ENCODE data around the gene OR8B8.

Gene OR8B8

GRCh38 chr11:124445646-124446150 is at the start of gene OR8B8:
Gene OR8B8 (minus strand): TSS chr11:124445696. CDS start chr11:124441085, 4,611 bp downstream.
- H3K4me3 ChIP-seq (ENCODE audit: low read depth, low read length) = no peak within 1 kb of the TSS
- H3K36me3 ChIP-seq (ENCODE audit: control insufficient read depth, insufficient read depth, low read length) = no peaks in the 10 kb centered on the region
- no peak within 1 kb of the TSS for H3K27ac ChIP-seq (ENCODE audit: low read depth, low read length)
- no peaks in the 10 kb centered on the region for H3K4me1 ChIP-seq (ENCODE audit: control insufficient read depth, insufficient read depth, low read length)
- no peak within 1 kb of the TSS for H3K9ac ChIP-seq (ENCODE audit: low read depth, low read length)
- no peaks in the 10 kb centered on the region for H3K27me3 ChIP-seq (ENCODE audit: control insufficient read depth, insufficient read depth, low read length)
- no peaks in the 10 kb centered on the region for H3K9me3 ChIP-seq (ENCODE audit: control insufficient read depth, insufficient read depth, low read length)

- no peaks in the 10 kb centered on the region for H3K27me3 ChIP-seq (ENCODE audit: control insufficient read depth, insufficient read depth, low read length)
- no peaks in the 10 kb centered on the region; the same call in 1 of the 2 replicates for H3K9me3 ChIP-seq (ENCODE audit: control insufficient read depth, insufficient read depth, low read length)
- H3K9ac ChIP-seq (ENCODE audit: low read depth, low read length) = no peak overlapping the region
- H3K27ac ChIP-seq (ENCODE audit: low read depth, low read length) = no peak overlapping the region
- no peaks in the 10 kb centered on the region for H3K36me3 ChIP-seq (ENCODE audit: control insufficient read depth, insufficient read depth, low read length)
- H3K4me1 ChIP-seq (ENCODE audit: control insufficient read depth, insufficient read depth, low read length) = no peaks in the 10 kb centered on the region
- H3K4me3 ChIP-seq (ENCODE audit: low read depth, low read length) = no peak overlapping the region
These were observed 47.6 kb upstream of the OR8B8 start for GRCh38 chr11:124493016-124493655.

- Histone ChIP-seq H3K36me3 (ENCODE audit: control insufficient read depth, insufficient read depth, low read length) (no peaks in the 10 kb centered on the region), H3K27me3 (ENCODE audit: control insufficient read depth, insufficient read depth, low read length) (no peaks in the 10 kb centered on the region; the same call in 1 of the 2 replicates), H3K9ac (ENCODE audit: low read depth, low read length) (no peak overlapping the region), H3K4me1 (ENCODE audit: control insufficient read depth, insufficient read depth, low read length) (peaks cover 21% of the 10 kb centered on the region), H3K4me3 (ENCODE audit: low read depth, low read length) (no peak overlapping the region; the same call in 1 of the 2 replicates), H3K9me3 (ENCODE audit: control insufficient read depth, insufficient read depth, low read length) (no peaks in the 10 kb centered on the region), H3K27ac (ENCODE audit: low read depth, low read length) (no peak overlapping the region)
These were observed 37.9 kb upstream of the OR8B8 start for GRCh38 chr11:124483422-124483821.

GRCh38 chr11:124482362-124483147 is 37.1 kb upstream of the OR8B8 start:
- Histone ChIP-seq H3K36me3 (ENCODE audit: control insufficient read depth, insufficient read depth, low read length) (no peaks in the 10 kb centered on the region), H3K27me3 (ENCODE audit: control insufficient read depth, insufficient read depth, low read length) (no peaks in the 10 kb centered on the region; the same call in 1 of the 2 replicates), H3K9ac (ENCODE audit: low read depth, low read length) (no peak overlapping the region), H3K4me1 (ENCODE audit: control insufficient read depth, insufficient read depth, low read length) (peaks cover 21% of the 10 kb centered on the region), H3K4me3 (ENCODE audit: low read depth, low read length) (no peak overlapping the region), H3K27ac (ENCODE audit: low read depth, low read length) (peak overlapping the region; percentile 33), H3K9me3 (ENCODE audit: control insufficient read depth, insufficient read depth, low read length) (no peaks in the 10 kb centered on the region)

GRCh38 chr11:124481365-124482323 is 36.1 kb upstream of the OR8B8 start:
- Histone ChIP-seq H3K9ac (ENCODE audit: low read depth, low read length) (peak overlapping the region; percentile 22; the same call in 1 of the 2 replicates), H3K9me3 (ENCODE audit: control insufficient read depth, insufficient read depth, low read length) (no peaks in the 10 kb centered on the region), H3K27me3 (ENCODE audit: control insufficient read depth, insufficient read depth, low read length) (no peaks in the 10 kb centered on the region; the same call in 1 of the 2 replicates), H3K4me1 (ENCODE audit: control insufficient read depth, insufficient read depth, low read length) (peaks cover 21% of the 10 kb centered on the region), H3K4me3 (ENCODE audit: low read depth, low read length) (peak overlapping the region; percentile 47), H3K27ac (ENCODE audit: low read depth, low read length) (peak overlapping the region; percentile 66), H3K36me3 (ENCODE audit: control insufficient read depth, insufficient read depth, low read length) (no peaks in the 10 kb centered on the region)

GRCh38 chr11:124479561-124479960 is 34.1 kb upstream of the OR8B8 start:
- Histone ChIP-seq H3K4me3 (ENCODE audit: low read depth, low read length) (no peak overlapping the region), H3K27ac (ENCODE audit: low read depth, low read length) (no peak overlapping the region), H3K4me1 (ENCODE audit: control insufficient read depth, insufficient read depth, low read length) (peaks cover 21% of the 10 kb centered on the region), H3K27me3 (ENCODE audit: control insufficient read depth, insufficient read depth, low read length) (no peaks in the 10 kb centered on the region; the same call in 1 of the 2 replicates), H3K36me3 (ENCODE audit: control insufficient read depth, insufficient read depth, low read length) (no peaks in the 10 kb centered on the region), H3K9me3 (ENCODE audit: control insufficient read depth, insufficient read depth, low read length) (no peaks in the 10 kb centered on the region), H3K9ac (ENCODE audit: low read depth, low read length) (no peak overlapping the region)

- H3K27me3 ChIP-seq (ENCODE audit: control insufficient read depth, insufficient read depth, low read length) = no peaks in the 10 kb centered on the region
- H3K4me3 ChIP-seq (ENCODE audit: low read depth, low read length) = no peak overlapping the region
- no peaks in the 10 kb centered on the region for H3K36me3 ChIP-seq (ENCODE audit: control insufficient read depth, insufficient read depth, low read length)
- no peak overlapping the region for H3K9ac ChIP-seq (ENCODE audit: low read depth, low read length)
- H3K9me3 ChIP-seq (ENCODE audit: control insufficient read depth, insufficient read depth, low read length) = no peaks in the 10 kb centered on the region
- H3K27ac ChIP-seq (ENCODE audit: low read depth, low read length) = no peak overlapping the region
- peaks cover 11% of the 10 kb centered on the region for H3K4me1 ChIP-seq (ENCODE audit: control insufficient read depth, insufficient read depth, low read length)
These were observed 29.8 kb upstream of the OR8B8 start for GRCh38 chr11:124475265-124475664.

GRCh38 chr11:124474779-124475178 is 29.3 kb upstream of the OR8B8 start:
- Histone ChIP-seq H3K9ac (ENCODE audit: low read depth, low read length) (no peak overlapping the region), H3K27ac (ENCODE audit: low read depth, low read length) (no peak overlapping the region), H3K27me3 (ENCODE audit: control insufficient read depth, insufficient read depth, low read length) (no peaks in the 10 kb centered on the region), H3K9me3 (ENCODE audit: control insufficient read depth, insufficient read depth, low read length) (no peaks in the 10 kb centered on the region), H3K4me3 (ENCODE audit: low read depth, low read length) (no peak overlapping the region), H3K4me1 (ENCODE audit: control insufficient read depth, insufficient read depth, low read length) (peaks cover 11% of the 10 kb centered on the region), H3K36me3 (ENCODE audit: control insufficient read depth, insufficient read depth, low read length) (no peaks in the 10 kb centered on the region)

- no peak overlapping the region for H3K4me3 ChIP-seq (ENCODE audit: low read depth, low read length)
- no peak overlapping the region for H3K9ac ChIP-seq (ENCODE audit: low read depth, low read length)
- no peaks in the 10 kb centered on the region for H3K36me3 ChIP-seq (ENCODE audit: control insufficient read depth, insufficient read depth, low read length)
- no peak overlapping the region for H3K27ac ChIP-seq (ENCODE audit: low read depth, low read length)
- no peaks in the 10 kb centered on the region for H3K9me3 ChIP-seq (ENCODE audit: control insufficient read depth, insufficient read depth, low read length)
- peaks cover 11% of the 10 kb centered on the region for H3K4me1 ChIP-seq (ENCODE audit: control insufficient read depth, insufficient read depth, low read length)
- H3K27me3 ChIP-seq (ENCODE audit: control insufficient read depth, insufficient read depth, low read length) = no peaks in the 10 kb centered on the region
These were observed 28.6 kb upstream of the OR8B8 start for GRCh38 chr11:124474079-124474478.

- no peak overlapping the region for H3K9ac ChIP-seq (ENCODE audit: low read depth, low read length)
- H3K4me1 ChIP-seq (ENCODE audit: control insufficient read depth, insufficient read depth, low read length) = peaks cover 11% of the 10 kb centered on the region
These were observed 28.0 kb upstream of the OR8B8 start for GRCh38 chr11:124473476-124473875.

More at GRCh38 chr11:124473476-124473875, 28.0 kb upstream of the OR8B8 start:
- no peak overlapping the region for H3K4me3 ChIP-seq (ENCODE audit: low read depth, low read length)
- no peaks in the 10 kb centered on the region for H3K27me3 ChIP-seq (ENCODE audit: control insufficient read depth, insufficient read depth, low read length)
- no peak overlapping the region for H3K27ac ChIP-seq (ENCODE audit: low read depth, low read length)
- no peaks in the 10 kb centered on the region for H3K9me3 ChIP-seq (ENCODE audit: control insufficient read depth, insufficient read depth, low read length)
- no peaks in the 10 kb centered on the region for H3K36me3 ChIP-seq (ENCODE audit: control insufficient read depth, insufficient read depth, low read length)

Measured in HUES48 (cell line).